Measurements from ENCODE around the gene XPO6. TPM values are rescaled to one million over a fixed set of nuclear protein-coding genes. Genes with fewer than 3 reads are reported as not detected.
"Not testable (repeated sequence)": the region's sequence is repeated elsewhere in the genome, so short reads cannot be mapped to it uniquely, and the experiment has no call there.

The XPO6 gene
- total RNA-seq, 1 experiment from 2014 or later, result 106 TPM

- H4K20me1 ChIP-seq (ENCODE audit: low read length), result no peaks in the 10 kb centered on the region
- no peak overlapping the region for H3K4me2 ChIP-seq (ENCODE audit: low read length)
- H3K9ac ChIP-seq (ENCODE audit: low read length), result no peak overlapping the region
- H2AFZ ChIP-seq (ENCODE audit: low read length), result no peak overlapping the region
- no peak overlapping the region for H3K27ac ChIP-seq (ENCODE audit: low read length)
- H3F3A ChIP-seq (ENCODE audit: low read length, unreplicated experiment), result no peaks in the 10 kb centered on the region
- no peaks in the 10 kb centered on the region for H3K27me3 ChIP-seq (ENCODE audit: low read length)
- intact Hi-C loops (cut with micrococcal nuclease), result no loop called here
- no peak overlapping the region for H3K4me3 ChIP-seq (ENCODE audit: low read length)
- DNase-seq (no peak), ATAC-seq (no peak)
- no TSS peak for BruUV-seq (replicated peaks)
- no peaks in the 10 kb centered on the region for H3K36me3 ChIP-seq (ENCODE audit: low read depth, low read length)
- H3K4me1 ChIP-seq (ENCODE audit: insufficient read depth, low read length), result no peaks in the 10 kb centered on the region
- H3K9me2 ChIP-seq (replicated peaks; ENCODE audit: low read length), result no peaks in the 10 kb centered on the region
- no peaks in the 10 kb centered on the region for H3K79me2 ChIP-seq (ENCODE audit: low read length)
- H3K9me3 ChIP-seq (ENCODE audit: low read length), result no peaks in the 10 kb centered on the region
- POLR2A ChIA-PET (ENCODE audit: unreplicated experiment), result no interaction called here
- TF ChIP-seq EZH2phosphoT487 (IDR thresholded peaks at IDR 0.05; ENCODE audit: borderline replicate concordance, low read length) (no peak), CTCF (conservative IDR thresholded peaks at IDR 0.05; ENCODE audit: low read depth, low read length) (no peak), EZH2 (IDR thresholded peaks at IDR 0.05; ENCODE audit: low read length, unreplicated experiment) (no peak)
- CTCF ChIA-PET, result no interaction called here
Measured at GRCh38 chr16:28237754-28238357, 26.1 kb upstream of the XPO6 start.

- DNase-seq (no peak), ATAC-seq (no peak)
- Histone ChIP-seq H3K79me2 (ENCODE audit: low read length) (no peaks in the 10 kb centered on the region), H3K9me2 (replicated peaks; ENCODE audit: low read length) (no peaks in the 10 kb centered on the region), H3K27ac (ENCODE audit: low read length) (no peak overlapping the region), H3K9ac (ENCODE audit: low read length) (no peak overlapping the region), H3K36me3 (ENCODE audit: low read depth, low read length) (no peaks in the 10 kb centered on the region), H3F3A (ENCODE audit: low read length, unreplicated experiment) (no peaks in the 10 kb centered on the region), H2AFZ (ENCODE audit: low read length) (no peak overlapping the region), H3K4me2 (ENCODE audit: low read length) (no peak overlapping the region), H3K4me3 (ENCODE audit: low read length) (no peak overlapping the region), H3K9me3 (ENCODE audit: low read length) (no peaks in the 10 kb centered on the region), H3K27me3 (ENCODE audit: low read length) (no peaks in the 10 kb centered on the region), H3K4me1 (ENCODE audit: insufficient read depth, low read length) (no peaks in the 10 kb centered on the region), H4K20me1 (ENCODE audit: low read length) (no peaks in the 10 kb centered on the region)
- intact Hi-C loops (cut with micrococcal nuclease), result no loop called here
- ChIA-PET CTCF (no interaction called here), POLR2A (ENCODE audit: unreplicated experiment) (no interaction called here)
- TF ChIP-seq EZH2phosphoT487 (IDR thresholded peaks at IDR 0.05; ENCODE audit: borderline replicate concordance, low read length) (no peak), EZH2 (IDR thresholded peaks at IDR 0.05; ENCODE audit: low read length, unreplicated experiment) (no peak), CTCF (conservative IDR thresholded peaks at IDR 0.05; ENCODE audit: low read depth, low read length) (no peak)
- BruUV-seq (replicated peaks), result no TSS peak
Measured at GRCh38 chr16:28231763-28232162, 20.0 kb upstream of the XPO6 start.

GRCh38 chr16:28223909-28224308 is 12.1 kb upstream of the XPO6 start:
- CTCF ChIA-PET; POLR2A ChIA-PET (ENCODE audit: unreplicated experiment); H3K4me3 ChIP-seq (ENCODE audit: low read length): not testable (repeated sequence)

GRCh38 chr16:28219777-28220176 is 8.0 kb upstream of the XPO6 start:
- H3K9me3 ChIP-seq (ENCODE audit: low read length); CTCF ChIA-PET; H3K4me1 ChIP-seq (ENCODE audit: insufficient read depth, low read length); intact Hi-C loops (cut with micrococcal nuclease); H3K4me3 ChIP-seq (ENCODE audit: low read length); H3K79me2 ChIP-seq (ENCODE audit: low read length); DNase-seq; H3K27me3 ChIP-seq (ENCODE audit: low read length); H3K9me2 ChIP-seq (replicated peaks; ENCODE audit: low read length); H3K27ac ChIP-seq (ENCODE audit: low read length); POLR2A ChIA-PET (ENCODE audit: unreplicated experiment); ATAC-seq; H3F3A ChIP-seq (ENCODE audit: low read length, unreplicated experiment); H3K9ac ChIP-seq (ENCODE audit: low read length); H3K4me2 ChIP-seq (ENCODE audit: low read length); H2AFZ ChIP-seq (ENCODE audit: low read length); H3K36me3 ChIP-seq (ENCODE audit: low read depth, low read length); BruUV-seq (replicated peaks); H4K20me1 ChIP-seq (ENCODE audit: low read length): not testable (repeated sequence)

More at GRCh38 chr16:28223909-28224308, 12.1 kb upstream of the XPO6 start:
- H3K27ac ChIP-seq (ENCODE audit: low read length); H3K27me3 ChIP-seq (ENCODE audit: low read length); H2AFZ ChIP-seq (ENCODE audit: low read length); H3K4me2 ChIP-seq (ENCODE audit: low read length); H3K9me3 ChIP-seq (ENCODE audit: low read length); DNase-seq; H3K9me2 ChIP-seq (replicated peaks; ENCODE audit: low read length); H3F3A ChIP-seq (ENCODE audit: low read length, unreplicated experiment); ATAC-seq; H3K9ac ChIP-seq (ENCODE audit: low read length); H3K79me2 ChIP-seq (ENCODE audit: low read length); H4K20me1 ChIP-seq (ENCODE audit: low read length); H3K36me3 ChIP-seq (ENCODE audit: low read depth, low read length); intact Hi-C loops (cut with micrococcal nuclease); BruUV-seq (replicated peaks); H3K4me1 ChIP-seq (ENCODE audit: insufficient read depth, low read length): not testable (repeated sequence)

Data from PC-3 (cell line).